Hippocampal formation (tissue), 2 donors: Measurements from ENCODE around the gene NFIB.
A peak's percentile ranks its signal among the peaks of the same experiment; 100 is the strongest.

Source experiments
- DNase-seq, 2 donors: peaks; one replicate each; lab custom pipeline; 2025; lab: John Stamatoyannopoulos, UW

Gene NFIB

GRCh38 chr9:14245901-14246525, 67.9 kb downstream of the NFIB start:
- DNase-seq: no peak

- no peak for DNase-seq
Observed at GRCh38 chr9:14243514-14244042, 70.4 kb downstream of the NFIB start.

- no peak for DNase-seq
Observed at GRCh38 chr9:14242150-14242805, 71.7 kb downstream of the NFIB start.

- DNase-seq: no peak
Observed at GRCh38 chr9:14240537-14240936, 73.4 kb downstream of the NFIB start.

GRCh38 chr9:14238518-14238917, 75.4 kb downstream of the NFIB start:
- no peak for DNase-seq

- no peak for DNase-seq
Observed at GRCh38 chr9:14238079-14238478, 75.9 kb downstream of the NFIB start.

- peak in 1 of 2 donors; percentile 20 for DNase-seq
Observed at GRCh38 chr9:14236591-14236990, 77.3 kb downstream of the NFIB start.

GRCh38 chr9:14232111-14232510, 81.8 kb downstream of the NFIB start:
- DNase-seq: no peak

GRCh38 chr9:14231196-14231990, 82.5 kb downstream of the NFIB start:
- DNase-seq: no peak

- no peak for DNase-seq
Observed at GRCh38 chr9:14228602-14229001, 85.3 kb downstream of the NFIB start.

GRCh38 chr9:14226855-14227532, 86.9 kb downstream of the NFIB start:
- no peak for DNase-seq

GRCh38 chr9:14223081-14223480, 90.9 kb downstream of the NFIB start:
- DNase-seq: no peak

GRCh38 chr9:14222149-14222835, 91.6 kb downstream of the NFIB start:
- no peak for DNase-seq

GRCh38 chr9:14221558-14221957, 92.4 kb downstream of the NFIB start:
- DNase-seq: no peak

- no peak for DNase-seq
Observed at GRCh38 chr9:14221119-14221518, 92.8 kb downstream of the NFIB start.

GRCh38 chr9:14220256-14220655, 93.7 kb downstream of the NFIB start:
- DNase-seq: no peak

- DNase-seq: no peak
Observed at GRCh38 chr9:14219850-14220249, 94.1 kb downstream of the NFIB start.

- DNase-seq: no peak
Observed at GRCh38 chr9:14218253-14218652, 95.7 kb downstream of the NFIB start.

GRCh38 chr9:14216612-14217194, 97.2 kb downstream of the NFIB start:
- no peak for DNase-seq

GRCh38 chr9:14215614-14216013, 98.3 kb downstream of the NFIB start:
- DNase-seq: no peak

- no peak for DNase-seq
Observed at GRCh38 chr9:14214693-14215092, 99.2 kb downstream of the NFIB start.
